ENCODE measurements around the gene VASH2.
"Not testable (repeated sequence)": the region's sequence is repeated elsewhere in the genome, so short reads cannot be mapped to it uniquely, and the experiment has no call there.

DNA sequence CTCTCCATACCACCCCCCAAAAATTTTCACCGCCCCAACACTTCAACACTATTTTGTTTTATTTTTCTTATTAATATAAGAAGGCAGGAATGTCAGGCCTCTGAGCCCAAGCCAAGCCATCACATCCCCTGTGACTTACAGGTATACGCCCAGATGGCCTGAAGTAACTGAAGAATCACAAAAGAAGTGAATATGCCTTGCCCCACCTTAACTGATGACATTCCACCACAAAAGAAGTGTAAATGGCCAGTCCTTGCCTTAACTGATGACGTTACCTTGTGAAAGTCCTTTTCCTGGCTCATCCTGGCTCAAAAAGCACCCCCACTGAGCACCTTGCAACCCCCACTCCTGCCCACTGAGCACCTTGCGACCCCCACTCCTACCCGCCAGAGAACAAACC lies 36.2 kb upstream of the VASH2 start:
- not testable (repeated sequence) for TF ChIP-seq ZNF274 (IDR thresholded peaks at IDR 0.05; ENCODE audit: low read depth, low read length); SUZ12 (IDR thresholded peaks at IDR 0.05; ENCODE audit: extremely low read depth, insufficient read depth, insufficient read length)
